DMS153 (cell line): ENCODE results near the gene MORN4.
"Not testable (repeated sequence)": the region's sequence is repeated elsewhere in the genome, so short reads cannot be mapped to it uniquely, and the experiment has no call there.

Experiments used
- DNase-seq: peaks from one replicate; lab custom pipeline; 2025; lab: John Stamatoyannopoulos, UW

Gene MORN4

DNA sequence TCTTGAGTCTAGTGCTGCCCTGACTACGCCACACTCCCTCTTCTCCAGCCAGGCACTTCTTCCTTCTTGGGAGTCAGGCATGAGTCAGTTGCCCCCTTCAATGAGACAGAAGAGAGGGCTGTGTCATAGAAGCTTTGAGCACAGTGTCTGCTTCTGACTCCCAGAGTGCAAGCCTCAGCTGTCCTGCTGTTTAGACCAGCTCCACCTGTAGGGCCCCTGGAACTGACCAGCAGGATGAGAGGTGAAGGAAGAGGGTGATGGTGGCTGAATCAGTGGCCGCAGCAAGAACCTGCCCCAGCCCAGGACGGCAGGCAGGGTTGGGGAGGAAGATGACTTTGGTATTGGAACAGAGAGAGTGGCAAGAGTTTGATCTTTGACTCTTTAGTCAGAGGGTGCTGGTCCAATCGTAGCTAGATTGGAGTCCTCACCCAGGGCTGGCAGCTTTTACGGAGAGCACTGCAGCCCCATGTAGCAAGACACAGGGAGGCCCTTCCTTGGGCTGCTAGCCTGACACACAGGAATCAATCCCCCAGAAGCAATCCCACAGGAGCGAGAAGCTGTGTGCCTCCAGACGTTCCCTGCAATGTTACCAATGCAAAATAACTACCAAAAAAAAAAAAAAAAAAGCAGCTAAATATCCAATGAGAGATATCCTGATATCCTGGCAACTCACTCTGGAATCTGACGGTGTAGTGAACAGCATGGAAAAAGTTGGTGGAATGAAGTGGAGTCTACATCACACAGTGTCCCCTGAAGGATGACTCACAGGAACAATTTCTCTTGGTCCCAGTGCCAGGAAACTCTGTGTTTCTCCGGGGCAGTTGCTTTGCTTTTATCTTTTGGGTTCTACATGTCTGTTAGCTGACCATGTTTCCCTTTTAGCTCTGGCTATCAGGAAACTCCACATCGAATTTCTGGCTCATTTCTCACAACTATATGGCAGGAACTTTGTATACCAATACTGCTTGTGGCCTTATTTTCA lies 36.9 kb downstream of the MORN4 start:
- no peak for DNase-seq

DNA sequence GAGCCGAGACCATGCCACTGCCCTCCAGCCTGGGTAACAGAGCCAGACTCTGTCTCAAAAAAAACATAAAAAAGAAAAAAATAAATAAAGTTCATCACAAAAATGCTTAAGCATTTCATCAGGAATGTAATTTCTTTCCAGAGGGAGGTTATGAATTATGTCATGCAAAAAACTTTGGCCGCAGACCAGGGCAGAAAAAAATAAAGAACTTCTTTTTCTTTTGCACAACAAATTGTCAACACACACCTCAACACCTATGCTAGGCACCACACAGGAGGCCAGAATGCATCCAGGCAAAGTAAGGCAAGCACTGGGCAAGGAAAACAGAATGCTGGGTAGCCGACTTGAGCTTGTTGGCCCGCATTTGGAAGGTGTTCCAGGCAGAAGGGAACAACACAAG lies 39.9 kb downstream of the MORN4 start:
- DNase-seq: no peak

DNA sequence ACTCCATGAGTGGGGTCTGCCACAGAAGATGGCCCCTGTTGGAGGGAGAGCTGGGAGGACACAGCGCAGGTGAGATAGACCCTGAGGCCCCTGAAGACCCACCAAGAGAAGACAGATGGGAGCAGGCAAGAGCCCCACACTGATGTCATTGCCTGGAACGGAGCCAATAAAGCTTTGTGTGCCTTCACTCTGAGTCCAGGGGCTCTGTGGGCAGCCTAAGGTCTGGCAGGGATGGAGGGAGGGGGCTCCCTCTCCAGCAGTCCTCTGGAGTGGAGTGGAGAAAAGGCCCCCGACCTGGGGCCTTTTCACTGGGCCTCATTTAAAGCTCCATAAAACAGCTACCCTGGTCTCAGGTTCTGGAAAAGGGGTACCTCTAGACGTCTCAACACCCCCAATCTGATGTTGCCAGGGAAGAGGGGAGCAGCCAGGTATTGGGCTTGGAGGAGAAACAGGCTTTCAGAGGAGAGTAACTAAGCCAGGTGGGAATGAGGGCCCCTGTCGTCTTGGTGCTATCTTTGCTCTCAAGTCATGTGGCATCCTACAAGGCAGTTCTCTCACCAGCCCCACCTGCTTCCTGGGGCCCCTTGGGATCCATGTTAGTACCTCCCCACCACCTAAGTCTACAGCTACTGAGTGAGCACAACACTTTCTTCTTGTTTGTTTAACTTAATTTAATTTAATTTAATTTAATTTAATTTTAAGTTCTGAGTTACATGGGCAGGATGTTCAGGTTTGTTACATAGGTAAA lies 42.4 kb downstream of the MORN4 start:
- DNase-seq: no peak

GRCh38 chr10:97590082-97590747 lies 43.1 kb downstream of the MORN4 start:
- no peak for DNase-seq

GRCh38 chr10:97589479-97589878 lies 43.8 kb downstream of the MORN4 start, which contains the start of gene C10orf62:
TSS of gene C10orf62 (plus strand) at chr10:97589721. CDS start at chr10:97589898, 177 bp downstream.
- no peak for DNase-seq

- DNase-seq: no peak
These were observed 46.1 kb downstream of the MORN4 start for GRCh38 chr10:97587183-97587582.

- no peak for DNase-seq
These were observed 47.9 kb downstream of the MORN4 start for GRCh38 chr10:97585439-97585811.

DNA sequence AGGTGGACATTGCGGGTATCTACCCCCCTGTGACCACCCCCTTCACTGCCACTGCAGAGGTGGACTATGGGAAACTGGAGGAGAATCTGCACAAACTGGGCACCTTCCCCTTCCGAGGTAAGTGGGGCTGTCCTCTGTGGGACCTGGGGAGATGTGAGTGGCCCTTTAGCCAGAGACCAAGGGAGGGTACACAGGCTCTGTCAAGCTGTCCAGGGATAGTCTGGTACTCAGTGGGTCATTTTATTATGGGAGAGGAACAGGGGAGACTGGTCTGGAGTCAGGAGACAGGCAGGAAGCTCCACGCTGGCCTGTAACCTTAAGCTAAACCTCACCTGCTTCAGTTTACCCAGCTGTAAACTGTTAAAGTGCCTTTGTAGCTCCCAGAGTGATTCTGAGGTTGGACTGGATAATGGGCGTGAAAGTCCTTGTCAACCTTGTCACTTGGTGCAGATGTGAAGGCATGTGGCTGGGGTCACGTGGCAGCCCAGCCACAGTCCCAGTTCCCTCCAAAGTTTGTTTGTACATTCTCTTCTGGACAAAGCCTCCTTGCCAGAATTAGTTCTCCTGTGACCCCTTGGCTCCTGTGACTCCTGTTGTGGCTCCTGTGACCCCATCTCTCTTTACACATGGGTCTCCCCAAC lies 48.4 kb downstream of the MORN4 start:
- DNase-seq: no peak

GRCh38 chr10:97584060-97584797 lies 49.1 kb downstream of the MORN4 start, which contains the start of gene HOGA1:
TSS of gene HOGA1 (plus strand) at chr10:97584389. CDS start at chr10:97584704, 315 bp downstream.
- DNase-seq: no peak

DNA sequence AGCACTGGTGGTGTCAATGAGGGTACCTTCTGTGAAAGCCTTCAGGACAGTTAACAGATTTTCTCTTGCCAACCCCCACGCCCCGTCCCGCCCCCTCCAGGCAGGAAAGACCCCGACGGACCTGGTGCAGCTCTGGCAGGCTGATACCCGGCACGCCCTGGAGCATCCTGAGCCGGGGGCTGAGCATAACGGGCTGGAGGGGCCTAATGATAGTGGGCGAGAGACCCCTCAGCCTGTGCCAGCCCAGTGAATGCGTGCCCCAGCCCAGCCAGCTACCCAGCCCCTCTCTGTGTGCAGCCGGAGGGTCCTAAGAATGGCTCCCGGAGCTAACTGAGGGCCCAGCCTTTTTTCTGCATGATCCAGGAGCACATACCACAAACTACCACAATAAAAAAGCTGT lies 49.8 kb downstream of the MORN4 start:
- no peak for DNase-seq

- DNase-seq: no peak
These were observed 51.1 kb downstream of the MORN4 start for GRCh38 chr10:97582169-97582568.

DNA sequence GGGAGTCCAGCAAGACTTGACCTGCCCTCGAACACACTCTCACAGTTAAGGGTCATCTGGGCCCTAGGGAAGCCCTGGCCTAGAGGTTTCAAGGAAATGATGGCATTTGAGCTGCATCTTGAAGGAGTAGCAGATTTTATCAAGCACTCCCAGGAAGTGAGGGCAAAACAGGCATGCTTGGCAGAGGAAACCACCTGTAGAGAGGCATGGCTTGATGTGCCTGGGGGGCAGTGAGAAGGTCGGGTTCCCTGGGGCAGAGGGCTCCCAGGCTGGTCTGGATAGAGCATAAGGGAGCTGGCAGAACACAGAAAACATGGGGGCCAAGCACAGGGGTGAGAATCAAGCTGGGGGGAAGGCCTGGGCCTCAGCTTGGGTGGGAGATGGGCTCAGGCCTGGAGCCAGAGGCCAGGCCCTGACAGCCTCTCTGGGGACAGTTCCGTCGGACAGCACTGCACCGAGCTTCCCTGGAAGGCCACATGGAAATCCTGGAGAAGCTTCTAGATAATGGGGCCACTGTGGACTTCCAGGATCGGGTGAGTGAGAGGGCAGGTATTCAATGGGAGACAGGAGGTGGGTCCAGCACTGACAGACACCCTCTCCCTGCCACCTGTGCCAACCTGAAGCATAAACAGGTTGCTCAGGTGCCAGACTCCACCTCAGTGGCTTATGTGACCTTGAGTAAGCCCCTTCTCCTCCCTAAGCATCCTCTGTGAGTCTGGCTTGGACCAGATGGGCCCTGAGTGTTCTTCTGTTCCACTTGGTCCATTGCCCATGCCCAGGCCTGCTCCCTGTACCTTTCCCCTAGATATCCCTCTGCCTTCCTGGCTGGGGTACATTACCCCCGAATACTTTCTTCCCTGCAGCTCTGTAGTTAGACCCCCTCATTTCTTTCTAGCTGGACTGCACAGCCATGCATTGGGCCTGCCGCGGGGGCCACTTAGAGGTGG lies 52.6 kb downstream of the MORN4 start:
- no peak for DNase-seq

GRCh38 chr10:97578171-97578844 lies 55.0 kb downstream of the MORN4 start:
- no peak for DNase-seq

DNA sequence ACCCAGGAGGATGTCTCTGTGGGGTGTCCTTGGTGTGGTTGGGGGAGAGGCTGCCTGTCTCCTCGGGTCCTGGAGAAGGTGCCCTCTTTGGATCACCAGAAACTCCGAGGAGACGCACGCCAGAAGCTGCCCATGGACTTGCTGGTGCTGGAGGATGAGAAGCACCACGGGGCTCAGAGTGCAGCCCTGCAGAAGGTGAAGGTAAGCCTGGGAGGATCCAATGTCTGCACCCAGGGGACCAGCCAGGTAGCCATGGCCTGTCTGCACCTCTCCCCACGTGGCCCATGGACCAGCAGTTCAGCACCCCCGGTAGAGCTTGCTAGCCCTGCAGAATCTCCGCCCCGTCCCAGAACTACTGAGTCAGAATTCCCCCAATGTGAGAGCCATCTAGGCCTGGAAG lies 55.6 kb downstream of the MORN4 start:
- DNase-seq: no peak

DNA sequence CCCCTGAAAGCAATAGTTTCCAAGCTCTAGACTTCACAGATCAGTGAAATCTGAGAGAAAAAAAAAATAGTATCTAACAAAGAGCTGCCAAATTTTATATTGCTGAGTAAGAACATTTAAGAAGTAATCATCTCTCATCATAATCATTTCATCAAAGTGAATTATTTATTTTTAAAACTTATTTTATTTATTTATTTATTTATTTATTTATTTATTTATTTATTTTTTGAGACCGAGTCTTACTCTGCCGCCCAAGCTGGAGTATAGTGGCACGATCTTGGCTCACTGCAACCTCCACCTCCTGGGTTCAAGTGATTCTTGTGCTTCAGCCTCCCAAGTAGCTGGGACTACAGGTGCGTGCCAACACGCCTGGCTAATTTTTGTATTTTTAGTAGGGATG lies 56.8 kb downstream of the MORN4 start:
- not testable (repeated sequence) for DNase-seq

- DNase-seq: no peak
These were observed 58.1 kb downstream of the MORN4 start for GRCh38 chr10:97575127-97575668.

- peak; percentile 91 for DNase-seq
These were observed 58.8 kb downstream of the MORN4 start for GRCh38 chr10:97574374-97575126.

DNA sequence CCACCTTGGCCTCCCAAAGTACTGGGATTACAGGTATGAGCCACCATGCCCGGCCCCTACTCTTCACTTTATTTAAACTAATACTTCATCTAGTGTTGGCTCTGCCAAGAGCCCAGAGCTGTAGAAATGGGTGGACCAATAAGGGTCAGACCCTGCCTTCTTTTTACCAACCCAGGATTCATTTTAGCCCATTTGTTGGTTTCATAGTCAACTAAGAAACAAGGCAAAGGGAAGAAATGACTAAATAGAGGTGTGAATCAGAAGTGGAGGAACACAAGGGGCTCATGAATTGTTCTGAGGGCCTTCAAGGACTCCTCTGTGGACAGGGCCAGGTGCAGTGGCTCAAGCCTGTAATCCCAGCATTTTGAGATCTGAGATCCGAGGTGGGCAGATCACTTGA lies 59.6 kb downstream of the MORN4 start:
- DNase-seq: no peak
